NCI-H69 (cell line): ENCODE measurements around the gene LONRF3.
A peak's percentile ranks its signal among the peaks of the same experiment; 100 is the strongest.
"Not testable (repeated sequence)": the region's sequence is repeated elsewhere in the genome, so short reads cannot be mapped to it uniquely, and the experiment has no call there.

ENCODE experiments used
- DNase-seq: peaks from one replicate; lab custom pipeline; 2025; lab: John Stamatoyannopoulos, UW

LONRF3 gene

GRCh38 chrX:118988911-118989310 is 14.5 kb downstream of the LONRF3 start:
- DNase-seq, result no peak

- no peak for DNase-seq
Measured at GRCh38 chrX:118989886-118990285, 15.5 kb downstream of the LONRF3 start.

DNA sequence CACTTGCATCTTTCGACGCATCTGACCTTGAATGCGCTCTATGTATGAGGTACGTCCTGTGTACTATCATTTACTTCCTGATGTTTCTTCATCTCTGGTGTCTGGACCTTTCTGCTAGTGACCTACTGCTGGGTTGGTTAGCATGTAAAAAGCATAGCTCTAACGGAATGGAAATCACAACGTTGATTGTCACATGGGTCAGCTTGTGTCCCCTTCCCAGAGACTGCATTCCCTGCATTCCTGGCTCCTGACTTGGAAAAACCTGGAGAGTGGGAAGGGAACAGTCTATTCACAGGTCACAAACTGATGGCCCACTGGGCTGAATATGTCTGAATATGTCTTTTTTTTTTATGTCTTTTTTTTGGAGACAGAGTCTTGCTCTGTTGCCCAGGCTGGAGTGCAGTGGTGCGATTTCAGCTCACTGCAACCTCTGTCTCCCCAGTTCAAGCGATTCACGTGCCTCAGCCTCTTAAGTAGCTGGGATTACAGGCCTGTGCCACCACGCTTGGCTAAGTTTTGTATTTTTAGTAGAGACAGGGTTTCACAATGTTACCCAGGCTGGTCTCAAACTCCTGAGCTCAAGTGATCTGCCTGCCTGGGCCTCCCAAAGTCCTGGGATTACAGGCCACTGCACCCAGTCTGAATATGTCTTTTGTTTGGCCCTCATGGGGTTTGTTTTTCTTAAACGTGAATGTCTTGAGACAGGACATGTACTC is 16.3 kb downstream of the LONRF3 start:
- DNase-seq, result no peak

DNA sequence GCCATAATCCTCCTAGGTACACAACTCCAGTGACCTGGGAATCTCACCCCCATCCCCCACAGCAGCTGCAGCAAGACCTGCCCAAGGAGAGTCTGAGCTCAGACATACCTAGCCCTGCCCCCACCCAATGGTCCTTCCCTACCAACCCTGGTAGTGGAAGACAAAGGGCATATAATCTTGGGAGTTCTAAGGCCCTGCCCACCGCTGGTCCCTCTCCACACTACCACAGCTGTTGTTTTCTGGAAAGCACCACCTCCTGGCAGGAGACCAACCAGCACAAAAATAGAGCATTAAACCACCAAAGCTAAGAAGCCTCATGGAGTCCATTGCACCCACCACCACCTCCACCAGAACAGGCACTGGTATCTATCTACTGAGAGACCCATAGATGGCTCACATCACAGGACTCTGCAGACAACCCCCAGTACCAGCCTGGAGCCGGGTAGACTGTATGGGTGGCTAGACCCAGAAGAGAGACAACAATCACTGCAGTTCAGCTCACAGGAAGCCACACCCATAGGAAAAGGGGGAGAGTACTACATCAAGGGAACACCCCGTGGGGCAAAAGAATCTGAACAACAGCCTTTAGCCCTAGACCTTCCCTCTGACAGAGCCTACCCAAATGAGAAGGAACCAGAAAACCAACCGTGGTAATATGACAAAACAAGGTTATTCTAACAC is 18.2 kb downstream of the LONRF3 start:
- not testable (repeated sequence) for DNase-seq

GRCh38 chrX:119003462-119003861 is 29.0 kb downstream of the LONRF3 start:
- DNase-seq, result no peak

- peak; percentile 58 for DNase-seq
Measured at GRCh38 chrX:119004920-119005524, 30.6 kb downstream of the LONRF3 start.

- DNase-seq, result no peak
Measured at GRCh38 chrX:119007189-119007770, 32.9 kb downstream of the LONRF3 start.

GRCh38 chrX:119008110-119008744 is 33.8 kb downstream of the LONRF3 start:
- peak; percentile 15 for DNase-seq

DNA sequence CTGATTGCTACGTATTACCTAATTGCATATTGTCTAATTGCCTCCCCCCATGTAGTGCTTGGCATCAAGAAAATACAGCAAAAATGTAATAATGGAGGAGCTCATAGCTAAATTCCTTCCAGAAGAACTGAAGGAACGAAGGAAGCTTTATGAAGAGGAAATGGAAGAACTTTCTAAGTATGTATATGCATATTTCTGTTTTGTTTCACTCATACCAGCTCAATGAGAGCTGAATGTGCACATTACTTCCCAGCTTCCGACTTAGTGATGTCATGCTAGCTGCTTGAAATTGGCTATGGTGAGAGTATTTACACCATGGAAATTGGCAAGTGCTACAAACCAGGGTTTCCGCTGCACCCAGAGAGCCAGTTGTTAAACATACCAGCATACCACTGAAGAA is 34.7 kb downstream of the LONRF3 start:
- DNase-seq, result no peak

DNA sequence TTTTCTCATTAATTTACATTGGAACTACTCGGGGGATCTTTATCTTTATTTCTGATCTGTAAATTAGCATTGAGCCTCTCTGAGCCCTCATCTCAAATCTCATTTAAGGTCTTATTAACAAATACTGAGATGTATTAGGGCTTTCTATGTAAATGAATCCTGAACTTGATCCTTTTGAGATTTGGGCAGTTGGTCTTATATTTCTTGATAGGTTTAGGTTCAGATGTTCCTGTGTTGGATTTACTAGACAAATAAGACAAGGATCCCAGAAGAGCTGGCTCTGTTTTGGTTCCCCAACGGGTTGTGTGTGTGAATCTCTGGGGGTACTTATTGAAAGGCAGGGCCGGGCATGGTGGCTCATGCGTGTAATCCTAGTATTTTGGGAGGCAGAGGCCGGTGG is 36.1 kb downstream of the LONRF3 start:
- DNase-seq, result no peak

DNA sequence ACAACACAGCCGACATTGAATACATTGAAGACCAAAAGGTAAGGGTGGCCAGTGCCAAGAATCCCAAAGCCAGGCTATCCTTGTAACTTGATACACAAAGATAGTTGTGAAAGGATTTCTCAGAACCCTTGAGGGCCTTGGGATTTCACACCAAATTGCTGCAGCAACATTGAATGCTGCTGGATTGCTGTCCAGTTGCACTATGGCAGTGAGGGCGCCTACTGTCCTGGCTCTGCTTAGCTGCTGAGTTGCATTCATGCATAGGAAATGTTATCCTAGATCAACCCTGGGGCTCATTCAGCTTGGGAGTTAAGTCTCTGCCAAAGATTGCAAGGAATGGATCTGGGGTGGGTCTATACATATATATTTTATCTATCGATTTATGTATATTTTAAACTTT is 38.7 kb downstream of the LONRF3 start:
- no peak for DNase-seq

DNA sequence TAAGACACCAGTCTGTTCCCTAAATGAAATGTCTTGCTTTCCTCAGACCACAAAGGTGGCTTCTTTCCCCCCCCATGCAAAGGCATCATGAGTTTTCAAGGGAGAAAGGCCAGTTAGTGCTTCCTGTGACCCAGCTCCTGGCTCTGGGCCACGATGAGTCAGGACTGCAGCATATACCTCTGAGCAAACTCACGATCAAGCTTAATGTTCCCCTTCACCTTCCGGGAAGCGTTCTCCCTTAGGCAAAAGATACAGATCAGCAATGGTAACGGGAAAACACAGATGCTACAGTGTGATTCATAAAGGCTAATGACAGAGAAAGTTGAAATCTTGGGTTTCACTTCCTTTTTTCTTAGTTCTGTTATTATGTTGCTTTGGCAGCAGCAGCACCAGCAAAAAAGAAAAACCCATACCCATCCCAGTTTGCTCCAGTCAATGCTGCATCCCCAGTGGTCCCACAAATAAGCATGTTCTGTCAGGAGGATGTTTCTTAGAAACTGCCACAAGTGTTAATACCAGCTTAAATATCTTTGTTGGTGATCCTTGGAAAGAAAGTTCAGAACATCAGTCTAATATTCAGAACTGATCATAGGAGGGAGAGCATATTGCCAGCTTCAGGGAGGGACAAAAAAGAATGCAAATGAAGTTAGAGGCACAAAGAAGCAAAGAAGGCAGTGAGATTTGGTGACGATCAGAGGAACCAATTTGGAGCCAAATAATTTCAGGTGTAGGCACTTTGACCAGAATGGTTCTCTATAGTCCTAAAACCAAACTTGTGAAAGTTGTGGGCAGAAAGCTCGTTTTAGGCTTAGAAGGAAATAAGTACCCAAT is 41.2 kb downstream of the LONRF3 start:
- peak; percentile 7 for DNase-seq

- DNase-seq, result no peak
Measured at GRCh38 chrX:119017077-119017476, 42.7 kb downstream of the LONRF3 start.

DNA sequence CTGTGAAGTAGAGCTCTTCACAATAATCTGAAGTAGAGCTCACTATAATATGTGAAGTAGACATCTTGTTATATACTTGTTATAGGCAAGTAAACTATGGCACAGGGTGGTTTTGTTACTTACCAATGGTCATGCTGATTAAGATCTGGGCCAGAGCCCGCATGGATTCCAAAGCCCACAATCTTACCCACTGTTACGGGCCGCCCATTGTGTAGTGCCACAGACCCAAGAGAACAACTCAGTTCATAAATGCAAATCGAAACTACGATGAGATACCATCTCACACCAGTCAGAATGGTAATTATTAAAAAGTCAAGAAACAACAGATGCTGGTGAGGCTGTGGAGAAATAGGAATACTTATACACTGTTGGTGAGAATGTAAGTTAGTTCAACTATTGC is 51.5 kb downstream of the LONRF3 start:
- DNase-seq, result no peak

DNA sequence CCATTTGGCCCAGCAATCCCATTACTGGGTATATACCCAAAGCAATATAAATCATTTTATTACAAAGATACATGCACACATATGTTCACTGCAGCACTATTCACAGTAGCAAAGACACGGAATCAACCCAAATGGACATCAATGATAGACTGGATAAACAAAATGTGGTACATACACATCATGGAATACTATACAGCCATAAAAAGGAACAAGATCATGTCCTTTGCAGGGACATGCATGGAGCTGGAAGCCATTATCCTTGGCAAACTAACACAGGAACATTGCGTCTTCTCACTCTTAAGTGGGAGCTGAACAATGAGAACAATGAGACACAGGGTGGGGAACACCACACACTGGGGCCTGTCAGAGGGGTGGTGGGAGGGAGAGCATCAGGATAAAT is 51.9 kb downstream of the LONRF3 start:
- not testable (repeated sequence) for DNase-seq

- not testable (repeated sequence) for DNase-seq
Measured at GRCh38 chrX:119027960-119028732, 53.7 kb downstream of the LONRF3 start.

GRCh38 chrX:119028733-119029330 is 54.4 kb downstream of the LONRF3 start:
- no peak for DNase-seq

GRCh38 chrX:119029656-119030055 is 55.2 kb downstream of the LONRF3 start:
- DNase-seq, result not testable (repeated sequence)

GRCh38 chrX:119030990-119031389 is 56.6 kb downstream of the LONRF3 start:
- no peak for DNase-seq
